ENCODE results near the gene CLRN1.
A peak's percentile ranks its signal among the peaks of the same experiment; 100 is the strongest.

Gene CLRN1

DNA sequence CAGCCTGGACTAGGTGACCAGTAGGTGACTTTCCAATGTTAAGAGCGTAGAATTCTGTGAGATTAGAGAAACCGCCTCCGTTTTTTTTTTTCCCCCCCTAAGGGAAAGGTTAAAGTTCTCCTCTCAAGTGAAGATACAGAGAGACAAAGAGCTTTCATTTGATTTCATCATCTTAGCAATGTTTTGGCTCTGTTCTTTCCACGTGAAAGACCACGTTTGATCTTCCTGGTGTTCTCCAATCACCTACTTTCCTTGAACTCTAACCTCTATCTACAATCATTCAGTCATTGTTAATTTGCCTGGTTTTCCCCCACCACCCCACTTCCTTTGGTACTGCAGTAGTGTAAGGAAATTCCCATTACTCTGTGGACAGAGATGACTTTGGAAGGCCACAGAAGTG lies 36.9 kb upstream of the CLRN1 start:
- DNase-seq, result no peak
- Histone ChIP-seq H3K79me1 (ENCODE audit: low read length) (peaks cover 2% of the 10 kb centered on the region), H2BK5ac (ENCODE audit: low read depth, low read length, poor library complexity) (no peak overlapping the region), H3K4me2 (ENCODE audit: low read length) (no peak overlapping the region), H2BK120ac (ENCODE audit: insufficient read depth, low read length, poor library complexity) (no peak overlapping the region), H4K91ac (ENCODE audit: low read depth, low read length) (no peak overlapping the region), H3K27me3 (ENCODE audit: insufficient read depth, low read length) (no peaks in the 10 kb centered on the region), H3K4me3 (ENCODE audit: low read depth, low read length) (no peak overlapping the region), H4K12ac (ENCODE audit: low read depth, low read length) (no peak overlapping the region), H3K9me3 (ENCODE audit: insufficient read depth, low read depth, low read length) (no peaks in the 10 kb centered on the region), H3K36me3 (ENCODE audit: control insufficient read depth in 1 of 2, insufficient read depth in 2 of 2, low read length in 2 of 2) (no peaks in the 10 kb centered on the region), H3K79me2 (ENCODE audit: control insufficient read depth, insufficient read depth, low read length, poor library complexity) (no peaks in the 10 kb centered on the region), H3K18ac (ENCODE audit: low read length) (no peak overlapping the region), H3K23ac (ENCODE audit: low read length) (no peak overlapping the region), H3K9ac (ENCODE audit: low read length) (no peak overlapping the region), H2AK5ac (ENCODE audit: low read length) (no peak overlapping the region), H2AFZ (ENCODE audit: insufficient read depth, low read length, poor library complexity) (no peak overlapping the region), H3K27ac (ENCODE audit: low read depth, low read length) (no peak overlapping the region), H3K4ac (ENCODE audit: low read depth, low read length) (no peak overlapping the region), H2BK12ac (ENCODE audit: low read length) (no peak overlapping the region), H3K4me1 (ENCODE audit: control insufficient read depth in 1 of 2, insufficient read depth in 2 of 2, low read length in 2 of 2) (no peaks in the 10 kb centered on the region), H3K14ac (ENCODE audit: low read length) (no peak overlapping the region), H4K8ac (ENCODE audit: low read depth, low read length) (no peak overlapping the region)
- no CpG with 5 or more reads among the region's 5 CpGs for WGBS (ENCODE audit: extremely low coverage, insufficient coverage, insufficient read length)

DNA sequence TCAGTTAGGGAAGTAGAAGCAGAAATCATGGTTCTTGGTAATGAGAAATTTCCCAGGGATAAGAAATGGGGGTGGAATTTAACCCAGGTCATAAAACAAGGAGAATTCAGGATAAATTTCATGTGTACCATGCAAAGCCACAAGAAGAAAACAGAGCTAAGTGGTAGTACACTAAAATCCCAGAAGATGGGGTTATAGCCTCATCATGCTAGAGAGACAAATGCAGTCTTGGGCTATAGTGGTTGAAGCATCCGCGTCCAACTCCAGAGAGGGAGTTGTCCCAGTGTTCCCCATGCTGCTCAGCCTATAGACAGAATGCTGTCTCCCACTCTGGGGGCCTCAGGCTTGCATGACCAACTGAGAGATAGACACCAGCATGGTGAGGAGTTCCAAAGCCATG lies 36.2 kb upstream of the CLRN1 start:
- no peak overlapping the region for H2AFZ ChIP-seq (ENCODE audit: insufficient read depth, low read length, poor library complexity)
- H3K4me3 ChIP-seq (ENCODE audit: low read depth, low read length), result no peak overlapping the region
- H2AK5ac ChIP-seq (ENCODE audit: low read length), result no peak overlapping the region
- H3K18ac ChIP-seq (ENCODE audit: low read length), result no peak overlapping the region
- H3K23ac ChIP-seq (ENCODE audit: low read length), result no peak overlapping the region
- H2BK120ac ChIP-seq (ENCODE audit: insufficient read depth, low read length, poor library complexity), result no peak overlapping the region
- no peak overlapping the region for H3K27ac ChIP-seq (ENCODE audit: low read depth, low read length)
- H3K4me2 ChIP-seq (ENCODE audit: low read length), result no peak overlapping the region
- no peaks in the 10 kb centered on the region for H3K9me3 ChIP-seq (ENCODE audit: insufficient read depth, low read depth, low read length)
- H3K9ac ChIP-seq (ENCODE audit: low read length), result no peak overlapping the region
- H3K79me1 ChIP-seq (ENCODE audit: low read length), result peaks cover 2% of the 10 kb centered on the region
- H2BK12ac ChIP-seq (ENCODE audit: low read length), result no peak overlapping the region
- no CpG with 5 or more reads among the region's 2 CpGs for WGBS (ENCODE audit: extremely low coverage, insufficient coverage, insufficient read length)
- no peak overlapping the region for H3K14ac ChIP-seq (ENCODE audit: low read length)
- H3K79me2 ChIP-seq (ENCODE audit: control insufficient read depth, insufficient read depth, low read length, poor library complexity), result no peaks in the 10 kb centered on the region
- H3K4me1 ChIP-seq (ENCODE audit: control insufficient read depth in 1 of 2, insufficient read depth in 2 of 2, low read length in 2 of 2), result no peaks in the 10 kb centered on the region
- H2BK5ac ChIP-seq (ENCODE audit: low read depth, low read length, poor library complexity), result no peak overlapping the region
- DNase-seq, result peak in 1 of 2 donors; percentile 17
- H3K4ac ChIP-seq (ENCODE audit: low read depth, low read length), result no peak overlapping the region
- no peaks in the 10 kb centered on the region for H3K27me3 ChIP-seq (ENCODE audit: insufficient read depth, low read length)
- H4K8ac ChIP-seq (ENCODE audit: low read depth, low read length), result no peak overlapping the region
- H3K36me3 ChIP-seq (ENCODE audit: control insufficient read depth in 1 of 2, insufficient read depth in 2 of 2, low read length in 2 of 2), result no peaks in the 10 kb centered on the region
- H4K12ac ChIP-seq (ENCODE audit: low read depth, low read length), result no peak overlapping the region
- H4K91ac ChIP-seq (ENCODE audit: low read depth, low read length), result no peak overlapping the region

DNA sequence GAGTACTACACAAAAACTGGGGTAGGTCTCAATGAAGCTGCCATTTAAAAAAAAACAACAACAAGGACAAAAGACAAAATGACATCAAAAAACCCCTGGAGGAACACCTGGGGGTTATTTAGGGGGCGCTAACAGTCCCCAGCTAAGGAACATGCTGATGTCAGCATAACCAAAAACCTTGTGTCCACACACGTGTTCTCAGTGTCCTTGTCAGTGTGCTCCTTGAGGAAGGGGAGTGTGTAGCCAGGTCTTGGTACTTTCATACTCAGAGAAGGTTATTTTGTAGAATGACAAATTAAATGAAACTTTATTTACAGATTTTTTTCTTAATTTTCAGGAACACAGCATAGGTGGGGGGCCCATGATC lies 31.2 kb upstream of the CLRN1 start:
- no peaks in the 10 kb centered on the region for H3K79me1 ChIP-seq (ENCODE audit: low read length)
- H3K36me3 ChIP-seq (ENCODE audit: control insufficient read depth in 1 of 2, insufficient read depth in 2 of 2, low read length in 2 of 2), result no peaks in the 10 kb centered on the region
- H2BK5ac ChIP-seq (ENCODE audit: low read depth, low read length, poor library complexity), result no peak overlapping the region
- H2AK5ac ChIP-seq (ENCODE audit: low read length), result no peak overlapping the region
- H2AFZ ChIP-seq (ENCODE audit: insufficient read depth, low read length, poor library complexity), result no peak overlapping the region
- H4K91ac ChIP-seq (ENCODE audit: low read depth, low read length), result peak overlapping the region; percentile 13
- no peak for DNase-seq
- no peak overlapping the region for H2BK12ac ChIP-seq (ENCODE audit: low read length)
- H4K8ac ChIP-seq (ENCODE audit: low read depth, low read length), result no peak overlapping the region
- no peaks in the 10 kb centered on the region for H3K9me3 ChIP-seq (ENCODE audit: insufficient read depth, low read depth, low read length)
- no peak overlapping the region for H2BK120ac ChIP-seq (ENCODE audit: insufficient read depth, low read length, poor library complexity)
- no peak overlapping the region for H3K4me2 ChIP-seq (ENCODE audit: low read length)
- H3K14ac ChIP-seq (ENCODE audit: low read length), result no peak overlapping the region
- H3K27ac ChIP-seq (ENCODE audit: low read depth, low read length), result peak overlapping the region; percentile 48
- peaks cover 0 to 7% of the 10 kb centered on the region in 2 experiments for H3K4me1 ChIP-seq (ENCODE audit: control insufficient read depth in 1 of 2, insufficient read depth in 2 of 2, low read length in 2 of 2)
- no peak overlapping the region for H3K4me3 ChIP-seq (ENCODE audit: low read depth, low read length)
- H3K79me2 ChIP-seq (ENCODE audit: control insufficient read depth, insufficient read depth, low read length, poor library complexity), result no peaks in the 10 kb centered on the region
- H3K9ac ChIP-seq (ENCODE audit: low read length), result no peak overlapping the region
- H3K18ac ChIP-seq (ENCODE audit: low read length), result no peak overlapping the region
- H3K4ac ChIP-seq (ENCODE audit: low read depth, low read length), result no peak overlapping the region
- H3K23ac ChIP-seq (ENCODE audit: low read length), result no peak overlapping the region
- WGBS (ENCODE audit: extremely low coverage, insufficient coverage, insufficient read length), result no CpG with 5 or more reads among the region's 2 CpGs
- no peak overlapping the region for H4K12ac ChIP-seq (ENCODE audit: low read depth, low read length)
- no peaks in the 10 kb centered on the region for H3K27me3 ChIP-seq (ENCODE audit: insufficient read depth, low read length)

DNA sequence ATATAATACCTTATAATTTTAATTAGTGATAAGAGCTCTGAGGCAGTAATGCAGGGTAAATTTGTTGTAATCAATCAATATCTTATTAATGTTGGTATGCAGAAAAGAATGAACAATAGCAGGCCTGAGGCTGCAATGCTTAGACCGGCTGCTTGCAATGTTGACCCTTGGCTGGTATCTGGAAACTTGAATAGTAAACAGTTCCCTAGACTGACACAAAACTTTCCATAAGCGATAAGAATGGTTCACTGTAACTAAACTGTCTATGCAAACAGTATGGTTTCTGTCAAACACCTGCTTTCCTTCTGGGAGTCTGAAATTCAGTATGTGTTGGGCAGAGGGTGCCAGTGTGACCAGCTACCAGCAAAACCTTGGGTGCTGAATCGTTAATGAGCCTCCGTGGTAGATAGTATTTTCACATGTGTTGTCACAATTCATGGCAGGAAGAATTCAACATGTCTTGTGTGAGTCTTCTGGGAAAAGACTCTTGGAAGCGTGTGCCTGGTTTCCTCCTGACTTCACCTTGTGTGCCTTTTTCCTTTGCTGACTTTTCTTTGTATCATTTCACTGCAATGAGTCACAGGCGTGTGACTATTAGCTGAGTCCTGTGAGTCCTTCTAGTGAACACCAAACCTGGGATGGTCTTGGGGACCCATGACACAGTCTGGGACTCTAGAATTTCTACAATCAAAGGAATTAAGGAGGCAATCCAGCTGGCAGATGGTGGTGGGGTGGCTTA lies 30.7 kb upstream of the CLRN1 start:
- no peak overlapping the region for H4K8ac ChIP-seq (ENCODE audit: low read depth, low read length)
- no peak overlapping the region for H3K4me3 ChIP-seq (ENCODE audit: low read depth, low read length)
- no peaks in the 10 kb centered on the region for H3K79me1 ChIP-seq (ENCODE audit: low read length)
- H3K9me3 ChIP-seq (ENCODE audit: insufficient read depth, low read depth, low read length), result no peaks in the 10 kb centered on the region
- H2AFZ ChIP-seq (ENCODE audit: insufficient read depth, low read length, poor library complexity), result no peak overlapping the region
- no peaks in the 10 kb centered on the region for H3K27me3 ChIP-seq (ENCODE audit: insufficient read depth, low read length)
- H2BK120ac ChIP-seq (ENCODE audit: insufficient read depth, low read length, poor library complexity), result no peak overlapping the region
- no peak overlapping the region for H3K14ac ChIP-seq (ENCODE audit: low read length)
- no peak overlapping the region for H3K9ac ChIP-seq (ENCODE audit: low read length)
- H3K27ac ChIP-seq (ENCODE audit: low read depth, low read length), result peak overlapping the region; percentile 48
- no peak overlapping the region for H3K18ac ChIP-seq (ENCODE audit: low read length)
- H3K4me2 ChIP-seq (ENCODE audit: low read length), result no peak overlapping the region
- H2BK5ac ChIP-seq (ENCODE audit: low read depth, low read length, poor library complexity), result no peak overlapping the region
- no peaks in the 10 kb centered on the region for H3K36me3 ChIP-seq (ENCODE audit: control insufficient read depth in 1 of 2, insufficient read depth in 2 of 2, low read length in 2 of 2)
- no CpG with 5 or more reads among the region's 6 CpGs for WGBS (ENCODE audit: extremely low coverage, insufficient coverage, insufficient read length)
- DNase-seq, result peak in 1 of 2 donors; percentile 17
- H3K23ac ChIP-seq (ENCODE audit: low read length), result no peak overlapping the region
- peaks cover 0 to 7% of the 10 kb centered on the region in 2 experiments for H3K4me1 ChIP-seq (ENCODE audit: control insufficient read depth in 1 of 2, insufficient read depth in 2 of 2, low read length in 2 of 2)
- no peaks in the 10 kb centered on the region for H3K79me2 ChIP-seq (ENCODE audit: control insufficient read depth, insufficient read depth, low read length, poor library complexity)
- H4K91ac ChIP-seq (ENCODE audit: low read depth, low read length), result peak overlapping the region; percentile 13
- H3K4ac ChIP-seq (ENCODE audit: low read depth, low read length), result no peak overlapping the region
- no peak overlapping the region for H2AK5ac ChIP-seq (ENCODE audit: low read length)
- H2BK12ac ChIP-seq (ENCODE audit: low read length), result no peak overlapping the region
- H4K12ac ChIP-seq (ENCODE audit: low read depth, low read length), result no peak overlapping the region

Data from trophoblast cell (in vitro differentiated cells and primary cell).